ENCODE results near the gene RELL1.
A peak's percentile ranks its signal among the peaks of the same experiment; 100 is the strongest.

RELL1 gene

GRCh38 chr4:37686373-37687193, at the start of gene RELL1:
RELL1 (minus strand) TSS chr4:37686376; CDS start chr4:37686287, 89 bp downstream.
- DNase-seq (ENCODE audit: low spot score), result peak; percentile 99

- DNase-seq (ENCODE audit: low spot score), result no peak
Observed at GRCh38 chr4:37735578-37735977, 49.4 kb upstream of the RELL1 start.

GRCh38 chr4:37734989-37735388, 48.8 kb upstream of the RELL1 start:
- no peak for DNase-seq (ENCODE audit: low spot score)

GRCh38 chr4:37733240-37733867, 47.2 kb upstream of the RELL1 start:
- DNase-seq (ENCODE audit: low spot score), result no peak

- DNase-seq (ENCODE audit: low spot score), result no peak
Observed at GRCh38 chr4:37732526-37733186, 46.5 kb upstream of the RELL1 start.

GRCh38 chr4:37729649-37730004, 43.5 kb upstream of the RELL1 start:
- no peak for DNase-seq (ENCODE audit: low spot score)

- no peak for DNase-seq (ENCODE audit: low spot score)
Observed at GRCh38 chr4:37728064-37728463, 41.9 kb upstream of the RELL1 start.

GRCh38 chr4:37727635-37728034, 41.5 kb upstream of the RELL1 start:
- no peak for DNase-seq (ENCODE audit: low spot score)

- DNase-seq (ENCODE audit: low spot score), result no peak
Observed at GRCh38 chr4:37726666-37727065, 40.5 kb upstream of the RELL1 start.

- DNase-seq (ENCODE audit: low spot score), result no peak
Observed at GRCh38 chr4:37725718-37726117, 39.5 kb upstream of the RELL1 start.

GRCh38 chr4:37723067-37723466, 36.9 kb upstream of the RELL1 start:
- no peak for DNase-seq (ENCODE audit: low spot score)

GRCh38 chr4:37721995-37722638, 35.9 kb upstream of the RELL1 start:
- DNase-seq (ENCODE audit: low spot score), result no peak

- DNase-seq (ENCODE audit: low spot score), result no peak
Observed at GRCh38 chr4:37719021-37719420, 32.8 kb upstream of the RELL1 start.

GRCh38 chr4:37717576-37717975, 31.4 kb upstream of the RELL1 start:
- DNase-seq (ENCODE audit: low spot score), result no peak

GRCh38 chr4:37715889-37716402, 29.8 kb upstream of the RELL1 start:
- no peak for DNase-seq (ENCODE audit: low spot score)

- DNase-seq (ENCODE audit: low spot score), result no peak
Observed at GRCh38 chr4:37710491-37710890, 24.3 kb upstream of the RELL1 start.

- no peak for DNase-seq (ENCODE audit: low spot score)
Observed at GRCh38 chr4:37706032-37706431, 19.9 kb upstream of the RELL1 start.

GRCh38 chr4:37705571-37705970, 19.4 kb upstream of the RELL1 start:
- no peak for DNase-seq (ENCODE audit: low spot score)

- no peak for DNase-seq (ENCODE audit: low spot score)
Observed at GRCh38 chr4:37699868-37700481, 13.8 kb upstream of the RELL1 start.

GRCh38 chr4:37697566-37697965, 11.4 kb upstream of the RELL1 start:
- DNase-seq (ENCODE audit: low spot score), result no peak

GRCh38 chr4:37693450-37694190, 7.4 kb upstream of the RELL1 start:
- no peak for DNase-seq (ENCODE audit: low spot score)

Measured in CD4-positive, alpha-beta T cell treated with Interleukin-6 at 100 ng/mL for 8 hours (primary cell).